Measurements from ENCODE around the gene RPL41. TPM values are rescaled to one million over a fixed set of nuclear protein-coding genes. Genes with fewer than 3 reads are reported as not detected.

RPL41 gene
- total RNA-seq, 4 donors from 2014 or later: 1,323 to 2,217 (median 1,977) TPM

GRCh38 chr12:56137853-56138571 is 21.6 kb downstream of the RPL41 start:
- Histone ChIP-seq H3K4me3 (no peak overlapping the region), H3K27ac (no peak overlapping the region), H3K4me1 (peaks cover 0 to under 1% of the 10 kb centered on the region in 2 donors), H3K27me3 (no peaks in the 10 kb centered on the region), H3K9me3 (no peaks in the 10 kb centered on the region), H3K36me3 (peaks cover 0 to 96% of the 10 kb centered on the region in 2 donors)
- TF ChIP-seq POLR2A (IDR thresholded peaks at IDR 0.05): no peak
- TF ChIP-seq, protein P1, sequence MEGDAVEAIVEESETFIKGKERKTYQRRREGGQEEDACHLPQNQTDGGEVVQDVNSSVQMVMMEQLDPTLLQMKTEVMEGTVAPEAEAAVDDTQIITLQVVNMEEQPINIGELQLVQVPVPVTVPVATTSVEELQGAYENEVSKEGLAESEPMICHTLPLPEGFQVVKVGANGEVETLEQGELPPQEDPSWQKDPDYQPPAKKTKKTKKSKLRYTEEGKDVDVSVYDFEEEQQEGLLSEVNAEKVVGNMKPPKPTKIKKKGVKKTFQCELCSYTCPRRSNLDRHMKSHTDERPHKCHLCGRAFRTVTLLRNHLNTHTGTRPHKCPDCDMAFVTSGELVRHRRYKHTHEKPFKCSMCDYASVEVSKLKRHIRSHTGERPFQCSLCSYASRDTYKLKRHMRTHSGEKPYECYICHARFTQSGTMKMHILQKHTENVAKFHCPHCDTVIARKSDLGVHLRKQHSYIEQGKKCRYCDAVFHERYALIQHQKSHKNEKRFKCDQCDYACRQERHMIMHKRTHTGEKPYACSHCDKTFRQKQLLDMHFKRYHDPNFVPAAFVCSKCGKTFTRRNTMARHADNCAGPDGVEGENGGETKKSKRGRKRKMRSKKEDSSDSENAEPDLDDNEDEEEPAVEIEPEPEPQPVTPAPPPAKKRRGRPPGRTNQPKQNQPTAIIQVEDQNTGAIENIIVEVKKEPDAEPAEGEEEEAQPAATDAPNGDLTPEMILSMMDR (IDR thresholded peaks at IDR 0.05 in 4 of 5, conservative IDR thresholded peaks at IDR 0.05 in 1 of 5): no peak
- DNase-seq (no peak), ATAC-seq (no peak)
- in situ Hi-C loops (cut with MboI; ENCODE audit: low sequenced_read_pairs in 4 of 4): no loop called here
- intact Hi-C loops (cut with DNase I; ENCODE audit: low total_unique reads): no loop called here

GRCh38 chr12:56141946-56142784 is 25.7 kb downstream of the RPL41 start:
- H3K27ac ChIP-seq: peak overlapping the region; percentile 65 to 82 (median 77)
- in situ Hi-C loops (cut with MboI; ENCODE audit: low sequenced_read_pairs in 4 of 4) (no loop called here), intact Hi-C loops (cut with DNase I; ENCODE audit: low total_unique reads) (no loop called here)
- no peak overlapping the region for H3K4me3 ChIP-seq
- H3K36me3 ChIP-seq: peaks cover 0 to 76% of the 10 kb centered on the region in 2 donors
- ATAC-seq: no peak
- no peaks in the 10 kb centered on the region for H3K27me3 ChIP-seq
- H3K9me3 ChIP-seq: no peaks in the 10 kb centered on the region
- H3K4me1 ChIP-seq: peaks cover 0 to 11% of the 10 kb centered on the region in 2 donors
- DNase-seq: no peak
- TF ChIP-seq POLR2A (IDR thresholded peaks at IDR 0.05): no peak

DNA sequence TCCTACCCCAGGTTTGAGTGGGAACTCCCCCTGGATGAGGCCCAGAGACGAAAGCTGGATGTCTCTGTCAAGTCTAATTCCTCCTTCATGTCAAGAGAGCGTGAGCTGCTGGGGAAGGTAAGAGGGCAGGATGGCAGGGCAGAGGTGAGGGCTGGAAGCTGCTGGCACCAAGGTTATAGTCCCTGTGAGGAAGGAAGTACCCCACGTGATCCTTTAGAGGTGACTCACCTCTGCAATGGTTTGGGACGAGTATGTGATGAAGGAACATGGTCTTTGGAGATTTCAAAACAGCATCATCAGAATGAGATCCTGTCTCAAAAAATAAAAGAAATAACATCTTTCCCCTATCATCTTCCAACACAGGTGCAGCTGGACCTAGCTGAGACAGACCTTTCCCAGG is 26.8 kb downstream of the RPL41 start:
- TF ChIP-seq POLR2A (IDR thresholded peaks at IDR 0.05): no peak
- TF ChIP-seq, protein P1 (IDR thresholded peaks at IDR 0.05 in 4 of 5, conservative IDR thresholded peaks at IDR 0.05 in 1 of 5): no peak
- in situ Hi-C loops (cut with MboI; ENCODE audit: low sequenced_read_pairs in 4 of 4): no loop called here
- no peak for ATAC-seq
- Histone ChIP-seq H3K9me3 (no peaks in the 10 kb centered on the region), H3K36me3 (peaks cover 0 to 66% of the 10 kb centered on the region in 2 donors), H3K27me3 (no peaks in the 10 kb centered on the region), H3K4me1 (peaks cover 0 to 11% of the 10 kb centered on the region in 2 donors), H3K4me3 (no peak overlapping the region), H3K27ac (peak overlapping the region; percentile 65 to 82 (median 77))
- no peak for DNase-seq
- intact Hi-C loops (cut with DNase I; ENCODE audit: low total_unique reads): no loop called here

GRCh38 chr12:56143870-56144269 is 27.4 kb downstream of the RPL41 start:
- DNase-seq: no peak
- ATAC-seq: peak; percentile 43 to 52
- in situ Hi-C loops (cut with MboI; ENCODE audit: low sequenced_read_pairs in 4 of 4): no loop called here
- no peaks in the 10 kb centered on the region for H3K27me3 ChIP-seq
- H3K27ac ChIP-seq: peak overlapping the region; percentile 65 to 82 (median 77)
- peaks cover 0 to 59% of the 10 kb centered on the region in 2 donors for H3K36me3 ChIP-seq
- TF ChIP-seq, protein P1 (IDR thresholded peaks at IDR 0.05 in 4 of 5, conservative IDR thresholded peaks at IDR 0.05 in 1 of 5): no peak
- TF ChIP-seq POLR2A (IDR thresholded peaks at IDR 0.05): no peak
- peaks cover 0 to 11% of the 10 kb centered on the region in 2 donors for H3K4me1 ChIP-seq
- no peak overlapping the region for H3K4me3 ChIP-seq
- H3K9me3 ChIP-seq: no peaks in the 10 kb centered on the region
- intact Hi-C loops (cut with DNase I; ENCODE audit: low total_unique reads): no loop called here

DNA sequence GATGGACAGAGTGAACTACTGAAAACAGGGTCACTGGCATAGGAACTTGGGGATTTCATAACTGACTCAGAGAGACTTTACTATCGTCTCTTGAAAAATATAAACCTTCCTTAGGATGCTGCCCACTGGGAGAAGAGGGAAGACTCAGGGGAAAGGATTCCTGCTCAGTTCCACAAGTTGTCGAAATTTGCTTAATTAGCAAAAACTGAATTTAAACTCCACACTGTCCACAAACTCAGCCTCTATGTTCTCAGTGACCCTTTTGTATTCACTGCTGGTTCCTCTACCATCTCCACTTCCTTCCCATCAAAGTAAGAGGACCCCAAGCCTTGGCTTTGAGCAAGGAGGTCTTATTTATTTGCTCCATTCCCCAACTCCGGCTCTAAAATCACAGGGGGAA is 28.8 kb downstream of the RPL41 start:
- no peaks in the 10 kb centered on the region for H3K27me3 ChIP-seq
- no peak overlapping the region for H3K4me3 ChIP-seq
- peaks cover 0 to 11% of the 10 kb centered on the region in 2 donors for H3K4me1 ChIP-seq
- H3K27ac ChIP-seq: peak overlapping the region; percentile 65 to 82 (median 77)
- in situ Hi-C loops (cut with MboI; ENCODE audit: low sequenced_read_pairs in 4 of 4) (no loop called here), intact Hi-C loops (cut with DNase I; ENCODE audit: low total_unique reads) (no loop called here)
- DNase-seq (no peak), ATAC-seq (no peak)
- TF ChIP-seq POLR2A (IDR thresholded peaks at IDR 0.05): no peak
- TF ChIP-seq, protein P1 (IDR thresholded peaks at IDR 0.05 in 4 of 5, conservative IDR thresholded peaks at IDR 0.05 in 1 of 5): no peak
- H3K9me3 ChIP-seq: no peaks in the 10 kb centered on the region
- H3K36me3 ChIP-seq: peaks cover 0 to 46% of the 10 kb centered on the region in 2 donors

Data from gastrocnemius medialis (tissue), 4 donors.